HepG2 (cell line): ENCODE results near the gene ZBTB8B. TPM values are rescaled to one million over a fixed set of nuclear protein-coding genes. Genes with fewer than 3 reads are reported as not detected.

ENCODE experiments used
- ATAC-seq: fragments of 200-7000 bp; cut with Tn5 transposase; 3 replicates; pipeline ENCODE4 v1.9.1; 2020; ENCODE audit warnings: mild to moderate bottlenecking, moderate library complexity
- BruUV-seq: library from RNA; stranded (reverse); fragments of 400-500 nt; replicated peaks from 2 replicates; lab custom pipeline; 2021; lab: Mats Ljungman, UMichigan
- CTCF ChIA-PET: fragments of 300-600 bp; formaldehyde crosslinking; extraction: SDS; loops from one replicate; lab custom pipeline; 2021; ENCODE audit warnings: low total read pairs, inconsistent platforms, low intra/inter-chr PET ratio; lab: Yijun Ruan, JAX
- POLR2A ChIA-PET: fragments of 350-600 bp; sonication (Branson Sonifier 250); formaldehyde crosslinking; loops from one replicate; lab custom pipeline; 2020; ENCODE audit warnings: antibody characterized with exemption, inconsistent platforms; lab: Yijun Ruan, JAX
- DNase-seq: peaks from one replicate; pipeline ENCODE4 v3.0.0-alpha.2; 2015; ENCODE audit warnings: low spot score
- FAIRE-seq: peaks from 3 replicates; lab custom pipeline; 2011; peaks lifted over from hg19 to GRCh38; lab: Jason Lieb, UNC
- H2AFZ ChIP-seq: one replicate; pipeline ENCODE4 v1.6.1; 2011; ENCODE audit warnings: low read length, inconsistent platforms
- H3K27ac ChIP-seq: fragments of 300-600 bp; 3 replicates; pipeline ENCODE4 v1.8.0; 2011; ENCODE audit warnings: mixed run types, mild to moderate bottlenecking, mixed read lengths, low read length, inconsistent platforms; ENCODE audit not compliant: insufficient read depth; ENCODE audit errors: extremely low read length
- H3K27me3 ChIP-seq, 2 experiments: fragments of 200-600 bp in 1 of 2; 2 replicates in 1 of 2; 3 replicates in 1 of 2; pipeline versions ENCODE4 v1.6.0 to v1.8.0; 2011; ENCODE audit warnings: low read length in 2 of 2, mild to moderate bottlenecking in 2 of 2, moderate library complexity in 2 of 2, inconsistent platforms in 1 of 2; ENCODE audit not compliant: insufficient read depth in 2 of 2, control insufficient read depth in 1 of 2
- H3K36me3 ChIP-seq, 2 experiments: fragments of 200-600 bp in 1 of 2; replicated peaks in 1 of 2; 2 replicates in 1 of 2; 3 replicates in 1 of 2; pipeline versions ENCODE4 v1.5.1 to v1.8.0; 2011; ENCODE audit warnings: low read length in 2 of 2, inconsistent platforms in 1 of 2; ENCODE audit not compliant: insufficient read depth in 2 of 2, control insufficient read depth in 1 of 2
- H3K4me1 ChIP-seq: 2 replicates; pipeline ENCODE4 v1.5.1; 2012; ENCODE audit warnings: low read length, inconsistent platforms; ENCODE audit not compliant: insufficient read depth
- H3K4me2 ChIP-seq: 2 replicates; pipeline ENCODE4 v1.6.0; 2011; ENCODE audit warnings: low read depth, low read length, inconsistent platforms
- H3K4me3 ChIP-seq, 3 experiments: fragments of 200-600 bp in 1 of 3; sonication (generic), shearing (Covaris generic) in 1 of 3; replicated peaks in 1 of 3; 2 replicates each; pipeline ENCODE4 v1.5.1; 2011 to 2016; ENCODE audit warnings: low read length in 3 of 3, inconsistent platforms in 2 of 3, low read depth in 2 of 3, mild to moderate bottlenecking in 2 of 3, control low read depth in 1 of 3, mixed read lengths in 1 of 3; ENCODE audit not compliant: insufficient read depth in 1 of 3
- H3K79me2 ChIP-seq: one replicate; pipeline ENCODE4 v1.6.1; 2011; ENCODE audit warnings: low read length, inconsistent platforms; ENCODE audit not compliant: insufficient read depth
- H3K9ac ChIP-seq: 2 replicates; pipeline ENCODE4 v1.6.0; 2011; ENCODE audit warnings: mild to moderate bottlenecking, low read depth, low read length, inconsistent platforms; ENCODE audit not compliant: insufficient read depth
- H3K9me3 ChIP-seq: 2 replicates; pipeline ENCODE4 v1.5.1; 2012; ENCODE audit warnings: mild to moderate bottlenecking, low read length
- H4K20me1 ChIP-seq: 2 replicates; pipeline ENCODE4 v1.6.0; 2011; ENCODE audit warnings: inconsistent platforms, mild to moderate bottlenecking, low read length, moderate library complexity; ENCODE audit not compliant: insufficient read depth
- DBP ChIP-seq: sonication (generic); formaldehyde crosslinking; IDR thresholded peaks from 2 replicates; pipeline ENCODE4 v1.4.0; 2020; ENCODE audit warnings: missing genetic modification reagents; ENCODE audit errors: not compliant biosample characterization
- GABPB1 ChIP-seq: IDR thresholded peaks from 2 replicates; pipeline ENCODE4 v1.6.1; 2016; ENCODE audit warnings: mild to moderate bottlenecking, missing genetic modification reagents, moderate library complexity, missing compliant biosample characterization
- HOMEZ ChIP-seq: IDR thresholded peaks from 2 replicates; pipeline ENCODE4 v1.6.1; 2016; ENCODE audit warnings: low read depth
- KIAA2018 ChIP-seq: sonication (generic); formaldehyde crosslinking; IDR thresholded peaks from 2 replicates; pipeline ENCODE4 v1.5.0; 2020; ENCODE audit warnings: mild to moderate bottlenecking, missing genetic modification reagents, borderline replicate concordance
- KLF9 ChIP-seq: IDR thresholded peaks from 2 replicates; pipeline ENCODE4 v1.6.1; 2016; ENCODE audit warnings: low read depth
- NFYC ChIP-seq: IDR thresholded peaks from 2 replicates; pipeline ENCODE4 v1.6.1; 2016; ENCODE audit warnings: missing genetic modification reagents, missing compliant biosample characterization
- NR2F6 ChIP-seq, 2 experiments: IDR thresholded peaks; 2 replicates each; pipeline ENCODE4 v1.6.1; 2016; ENCODE audit warnings: antibody characterized with exemption in 1 of 2, mild to moderate bottlenecking in 1 of 2
- ZBTB38 ChIP-seq: sonication (generic); formaldehyde crosslinking; IDR thresholded peaks from 2 replicates; pipeline ENCODE4 v1.5.1; 2020; ENCODE audit warnings: mild to moderate bottlenecking, missing genetic modification reagents
- ZFP1 ChIP-seq: IDR thresholded peaks from 2 replicates; pipeline ENCODE4 v1.6.1; 2016
- ZFX ChIP-seq: sonication (generic); formaldehyde crosslinking; IDR thresholded peaks from 2 replicates; pipeline ENCODE4 v1.4.0; 2020; ENCODE audit warnings: mild to moderate bottlenecking, low read depth, missing genetic modification reagents, moderate library complexity
- ZNF333 ChIP-seq: sonication (generic); formaldehyde crosslinking; IDR thresholded peaks from 2 replicates; pipeline ENCODE4 v1.4.0; 2020; ENCODE audit warnings: mild to moderate bottlenecking, missing genetic modification reagents, borderline replicate concordance
- WGBS: methylation state at CpG from one replicate; pipeline ENCODE4 v1.1.6; 2017; ENCODE audit warnings: low lambda C conversion rate; 5-methylcytosine and 5-hydroxymethylcytosine counted together
- in situ Hi-C: cut with HindIII; loops from 2 replicates; pipeline ENCODE4 v1.10.0; 2017; ENCODE audit warnings: low pct_unique_long_range_greater_than_20kb; ENCODE audit not compliant: extremely low pct_ligation_motif_present
- intact Hi-C: fragments of 100-400 bp; cut with micrococcal nuclease; formaldehyde crosslinking; loops from one replicate; pipeline ENCODE4 v1.10.0; 2022; ENCODE audit not compliant: unreplicated experiment
- polyA plus RNA-seq, 8 experiments: library from polyadenylated mRNA; depleted of rRNA in 3 of 8; stranded (reverse) in 7 of 8; unstranded in 1 of 8; fragments of >200 nt; fragmentation: Illumina TruSeq in 4 of 8; extraction: Trizol in 4 of 8; gene quantifications; 2 replicates each; pipeline versions ENCODE4 v1.2.1 to v1.2.3, GENCODE V29; 2011 to 2016; ENCODE audit warnings: low read depth in 4 of 8, missing spikeins in 1 of 8, mixed read lengths in 1 of 8; ENCODE audit not compliant: insufficient read depth in 1 of 8
- total RNA-seq, 5 experiments: library from RNA; depleted of rRNA; stranded (reverse); fragments of >200 nt; fragmentation: Illumina TruSeq; extraction: Trizol; gene quantifications; 2 replicates each; pipeline ENCODE4 v1.2.3, GENCODE V29; 2016; ENCODE audit warnings: low read depth in 1 of 5

Gene ZBTB8B
- total and polyA plus RNA-seq, 2 of the 13 experiments (the other 11 are each of a cell fraction or from before 2014, with no cell fraction given): under 0.01 to 0.02 TPM

DNA sequence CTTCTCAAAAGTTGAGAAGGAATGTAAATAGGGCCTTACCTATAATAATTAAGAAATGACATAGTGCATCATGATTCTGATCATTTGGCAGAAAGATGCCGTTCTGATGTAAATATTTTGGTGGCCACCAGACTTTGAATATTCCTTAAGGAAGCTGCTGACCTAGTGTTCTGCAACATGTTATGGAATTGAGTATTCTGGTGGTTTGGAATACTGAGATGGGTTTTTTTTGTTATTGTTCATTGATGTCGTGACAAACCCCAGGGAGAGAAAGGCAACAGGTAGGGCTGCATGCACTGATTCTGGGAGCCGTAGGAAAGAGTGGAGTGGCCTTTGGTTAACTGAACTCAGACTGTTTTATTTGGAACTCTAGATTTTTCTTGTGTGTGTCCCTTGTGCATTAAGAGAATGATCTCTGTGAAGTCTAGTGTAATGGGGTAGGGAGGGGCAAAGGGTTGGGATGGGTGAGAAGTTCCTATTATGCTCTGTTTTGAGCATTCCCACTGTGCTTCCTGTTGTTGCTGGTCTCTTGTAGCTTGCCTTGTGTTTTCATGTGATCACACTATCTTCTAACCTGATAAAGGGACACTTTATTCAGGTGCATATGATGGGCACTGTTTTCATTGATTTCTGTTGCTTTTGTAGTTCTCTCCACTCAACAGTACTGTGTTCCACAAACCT is 25.0 kb downstream of the ZBTB8B start (continued):
- TF ChIP-seq ZFP1 (no peak), ZFX (CRISPR knock-in tag) (no peak)

- WGBS: 77% methylated on average over 2 of the region's 2 CpGs
- no peak for TF ChIP-seq HOMEZ (CRISPR knock-in tag)
- TF ChIP-seq DBP (CRISPR knock-in tag): no peak
- TF ChIP-seq ZNF333 (CRISPR knock-in tag): no peak
- no peak for TF ChIP-seq ZBTB38 (CRISPR knock-in tag)
- no peak for TF ChIP-seq GABPB1 (CRISPR knock-in tag)
- no peak for TF ChIP-seq NR2F6 (IDR thresholded peaks at IDR 0.05)
- TF ChIP-seq NR2F6 (CRISPR knock-in tag; IDR thresholded peaks at IDR 0.05): no peak
- TF ChIP-seq NFYC (CRISPR knock-in tag): no peak
- TF ChIP-seq KLF9: no peak
- TF ChIP-seq KIAA2018 (CRISPR knock-in tag): no peak
Measured at GRCh38 chr1:32491386-32491785, 26.5 kb downstream of the ZBTB8B start.

More at GRCh38 chr1:32491386-32491785, 26.5 kb downstream of the ZBTB8B start:
- Histone ChIP-seq H4K20me1 (no peaks in the 10 kb centered on the region), H3K27me3 (no peaks in the 10 kb centered on the region), H3K4me2 (no peak overlapping the region), H3K36me3 (no peaks in the 10 kb centered on the region), H3K4me3 (no peak overlapping the region), H3K27ac (no peak overlapping the region), H3K9ac (no peak overlapping the region), H3K9me3 (no peaks in the 10 kb centered on the region), H3K4me1 (peaks cover 24% of the 10 kb centered on the region), H2AFZ (no peak overlapping the region), H3K79me2 (no peaks in the 10 kb centered on the region)
- in situ Hi-C loops: no loop called here
- no peak for DNase-seq
- no TSS peak for BruUV-seq
- intact Hi-C loops: no loop called here
- ChIA-PET CTCF (no interaction called here), POLR2A (no interaction called here)
- ATAC-seq: no peak
- FAIRE-seq: no peak
